NCI-H1930 (cell line): Measurements from ENCODE around the gene ZFP1.
A peak's percentile ranks its signal among the peaks of the same experiment; 100 is the strongest.

ENCODE experiments used
- DNase-seq, 2 experiments: peaks; one replicate each; lab custom pipeline; 2025; lab: John Stamatoyannopoulos, UW

Gene ZFP1

DNA sequence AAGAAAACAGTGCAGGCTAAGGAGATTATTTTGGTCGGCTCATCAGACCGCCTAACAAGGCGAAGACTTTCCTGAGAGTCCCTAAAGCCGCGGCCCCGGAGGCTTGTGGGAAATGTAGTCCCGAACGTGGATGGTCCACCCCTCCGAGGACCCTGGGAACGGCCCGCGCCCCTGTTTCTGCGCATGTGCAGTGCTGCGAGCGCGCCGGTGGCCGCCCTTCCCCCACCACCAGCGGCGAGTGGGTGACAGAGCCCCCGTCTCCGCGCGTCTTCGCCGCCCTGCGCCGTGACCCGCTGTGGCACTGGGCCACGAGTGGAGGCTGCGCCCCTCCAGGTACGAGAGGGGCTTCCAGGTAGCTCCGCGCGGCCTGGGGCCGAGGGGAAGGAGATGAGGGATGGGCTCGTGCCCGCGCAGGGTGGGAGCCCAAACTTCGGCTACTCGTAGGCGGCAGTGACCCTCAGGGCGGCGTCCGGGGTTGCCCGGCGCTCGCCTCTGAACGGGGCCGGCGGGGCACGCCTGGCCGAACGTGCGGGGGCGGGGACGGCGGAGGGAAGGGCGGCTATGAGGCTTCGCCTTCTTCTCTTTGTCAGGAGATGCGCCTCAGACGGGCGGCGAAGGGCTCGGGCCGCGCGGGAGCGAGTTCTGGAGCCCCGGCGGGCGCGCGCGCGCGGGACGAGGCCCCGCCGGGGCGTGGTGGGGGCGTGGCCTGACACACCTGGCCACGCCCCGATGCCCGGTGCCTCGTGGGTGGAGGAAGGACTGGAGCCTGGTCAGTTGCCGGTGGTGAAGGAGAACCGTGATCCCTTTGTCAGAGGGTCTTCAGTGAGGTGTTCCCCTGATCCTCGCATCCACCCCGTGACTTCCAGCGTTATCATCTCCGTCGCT, at the start of gene ZFP1:
TSS of gene ZFP1 (plus strand) at position 214 of the 885 bp plus-strand sequence. CDS start 4,428 bp downstream, outside the sequence.
- peak; percentile 74 to 82 for DNase-seq

DNA sequence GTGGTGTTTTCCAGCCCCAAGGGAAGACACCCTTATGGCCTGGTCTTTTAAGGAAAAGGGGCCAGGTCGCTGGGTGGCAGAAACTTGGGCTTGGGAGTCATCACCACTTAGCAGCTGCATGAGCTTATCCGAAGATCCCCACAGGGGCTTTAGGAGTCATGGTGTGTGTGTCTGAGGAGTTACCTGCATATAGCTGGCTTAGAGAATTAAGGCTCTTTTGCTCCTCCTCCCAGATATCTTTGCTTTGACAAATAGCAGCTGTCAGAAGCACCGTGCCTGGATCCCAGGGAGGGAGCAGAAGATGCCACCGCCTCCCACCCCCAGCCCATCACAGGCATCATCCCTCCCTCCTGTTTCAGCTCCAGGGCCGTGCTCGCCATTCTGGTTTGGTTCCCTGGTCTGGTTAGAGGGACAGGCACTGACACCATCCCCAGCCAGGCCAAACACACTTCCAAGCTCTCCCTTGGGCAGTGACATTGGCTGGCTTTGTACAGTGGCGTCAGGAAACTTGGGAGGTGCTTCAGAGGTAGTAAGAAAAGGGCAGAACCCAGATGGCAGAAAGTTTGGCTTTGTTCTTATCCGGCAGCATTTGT, 49.2 kb upstream of the ZFP1 start:
- no peak for DNase-seq

DNA sequence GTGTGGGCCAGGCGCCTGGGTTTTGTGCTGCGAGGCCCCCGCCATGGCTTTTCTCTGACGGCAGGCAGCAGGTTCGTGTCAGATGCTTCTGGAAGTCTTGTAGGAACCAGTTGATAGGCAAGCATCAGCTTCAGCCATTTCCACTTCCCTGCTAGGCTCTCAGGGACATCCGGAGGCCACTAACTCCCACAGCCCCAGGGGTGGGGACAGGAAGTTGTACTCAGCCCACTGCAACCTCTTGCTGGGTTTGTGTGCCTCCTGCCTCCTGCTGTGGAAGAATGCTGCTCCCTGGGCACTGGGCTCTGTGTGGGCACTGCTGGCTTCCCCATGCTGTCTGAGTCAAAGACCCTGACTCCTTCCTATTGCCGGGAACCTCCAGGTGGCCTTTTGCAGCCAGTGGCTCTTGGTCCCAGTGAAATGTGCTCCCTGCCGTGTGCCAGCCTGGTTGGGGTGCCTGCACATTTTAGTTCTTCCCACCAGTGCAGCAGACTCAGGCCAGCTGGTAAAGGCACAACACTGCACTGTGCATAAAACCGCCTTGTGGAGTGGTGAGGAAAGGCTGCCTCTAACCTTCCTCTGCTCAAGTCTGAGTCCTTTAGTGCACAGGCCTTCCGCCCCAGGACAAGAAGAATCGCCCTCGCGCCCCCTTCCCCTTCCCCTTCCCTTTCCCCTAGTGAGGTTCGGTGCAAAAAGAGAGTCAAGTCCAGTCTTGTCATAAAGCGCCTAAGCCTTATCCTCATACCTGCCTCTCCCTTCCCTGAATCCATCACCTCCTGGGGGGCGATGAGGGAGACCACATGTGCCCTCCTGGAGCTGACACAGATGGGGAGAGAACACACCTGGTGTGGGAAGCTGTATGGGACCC, 48.4 kb upstream of the ZFP1 start:
- no peak for DNase-seq

DNA sequence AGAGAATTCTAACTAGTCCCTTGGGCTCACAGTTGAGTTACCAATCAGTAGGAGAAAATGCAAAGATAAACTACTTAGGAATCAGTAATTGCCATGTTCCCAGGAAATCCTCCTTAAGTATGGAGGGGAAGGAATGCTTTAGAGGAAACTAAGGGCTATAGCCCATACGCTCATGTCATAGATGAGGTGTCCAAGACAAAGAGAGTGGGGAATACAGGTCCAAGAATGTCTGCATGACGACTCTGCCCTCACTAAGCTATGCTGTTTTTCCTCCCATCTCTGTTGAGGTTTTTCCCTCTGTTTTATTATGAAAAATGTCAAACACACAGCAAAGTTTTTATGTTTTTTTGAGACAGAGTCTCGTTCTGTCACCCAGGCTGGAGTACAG, 47.7 kb upstream of the ZFP1 start:
- DNase-seq = no peak

DNA sequence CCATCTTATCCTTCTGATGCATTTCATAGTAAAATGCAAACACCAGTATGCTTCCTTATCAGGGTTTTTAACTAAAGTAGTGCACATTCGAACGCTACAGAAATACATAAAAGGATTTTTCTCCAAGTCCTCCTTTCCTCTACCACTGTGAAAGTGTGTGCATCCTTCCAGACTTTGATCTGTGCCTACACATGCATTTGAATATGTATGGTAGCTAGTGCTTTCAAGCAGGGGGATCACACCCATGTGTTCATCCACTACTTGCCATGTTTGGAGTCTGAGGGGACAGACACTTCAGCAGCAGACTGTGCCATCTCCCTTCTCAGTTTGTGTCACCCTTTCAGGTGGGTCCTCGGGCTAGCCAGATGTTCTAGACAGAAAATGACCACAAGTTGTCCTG, 46.7 kb upstream of the ZFP1 start:
- DNase-seq = no peak

DNA sequence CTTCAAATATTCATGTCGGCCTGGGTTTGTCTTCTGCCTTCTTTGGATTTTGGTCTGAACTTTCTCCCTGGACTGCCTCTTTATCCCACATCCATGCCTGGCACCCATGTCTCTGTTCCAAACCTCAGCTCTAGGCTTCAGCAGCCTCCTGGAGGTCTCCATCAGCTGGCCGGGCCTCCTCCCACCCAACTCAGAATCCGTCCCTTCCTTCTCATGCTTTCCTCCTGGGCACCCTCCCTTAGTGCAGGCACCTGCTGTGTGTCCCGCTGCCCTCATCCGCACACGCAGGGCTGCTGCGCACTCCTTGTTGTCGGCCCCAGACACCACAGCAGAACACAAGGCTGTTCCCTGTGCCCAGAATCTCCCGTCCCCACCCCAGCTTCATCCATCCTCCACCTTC, 45.7 kb upstream of the ZFP1 start:
- no peak for DNase-seq

DNA sequence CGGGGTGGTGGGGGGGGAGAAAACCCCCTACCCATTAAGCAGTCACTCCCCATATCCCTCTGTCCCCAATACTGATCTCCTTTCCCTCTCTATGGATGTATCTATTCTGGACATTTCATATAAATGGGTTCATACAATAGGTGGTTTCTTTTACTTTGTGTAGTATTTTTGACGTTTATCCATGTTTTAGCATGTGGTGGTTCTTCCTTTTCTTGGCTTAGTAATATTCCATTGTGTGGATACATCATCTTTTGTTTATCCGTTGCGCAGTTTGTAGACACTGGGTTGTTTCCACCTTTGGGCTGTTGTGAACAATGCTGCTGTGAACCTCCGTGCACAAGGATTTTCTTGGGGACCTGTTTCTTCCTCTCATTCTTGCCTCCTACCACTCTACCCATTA, 44.3 kb upstream of the ZFP1 start:
- no peak for DNase-seq

DNA sequence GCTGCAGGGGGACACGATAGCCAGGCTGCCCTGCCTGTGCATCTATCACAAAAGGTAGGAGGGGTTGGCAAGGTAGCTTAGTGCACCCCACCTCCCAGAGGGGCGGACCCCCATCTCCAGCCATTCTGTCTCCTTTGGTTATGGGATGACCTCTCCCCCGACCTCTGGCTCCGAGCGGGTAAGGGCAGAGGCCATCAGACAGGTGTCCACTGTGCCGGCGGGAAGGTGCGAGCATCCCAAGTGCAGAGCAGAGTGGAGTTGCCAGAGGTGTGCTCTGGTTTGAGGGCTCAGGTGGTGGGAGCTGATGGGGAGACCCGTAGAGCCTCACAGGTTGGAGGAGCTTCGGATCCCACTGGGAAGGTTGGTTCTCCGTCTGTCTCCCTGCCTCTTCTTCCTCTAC, 43.5 kb upstream of the ZFP1 start:
- DNase-seq = no peak

DNA sequence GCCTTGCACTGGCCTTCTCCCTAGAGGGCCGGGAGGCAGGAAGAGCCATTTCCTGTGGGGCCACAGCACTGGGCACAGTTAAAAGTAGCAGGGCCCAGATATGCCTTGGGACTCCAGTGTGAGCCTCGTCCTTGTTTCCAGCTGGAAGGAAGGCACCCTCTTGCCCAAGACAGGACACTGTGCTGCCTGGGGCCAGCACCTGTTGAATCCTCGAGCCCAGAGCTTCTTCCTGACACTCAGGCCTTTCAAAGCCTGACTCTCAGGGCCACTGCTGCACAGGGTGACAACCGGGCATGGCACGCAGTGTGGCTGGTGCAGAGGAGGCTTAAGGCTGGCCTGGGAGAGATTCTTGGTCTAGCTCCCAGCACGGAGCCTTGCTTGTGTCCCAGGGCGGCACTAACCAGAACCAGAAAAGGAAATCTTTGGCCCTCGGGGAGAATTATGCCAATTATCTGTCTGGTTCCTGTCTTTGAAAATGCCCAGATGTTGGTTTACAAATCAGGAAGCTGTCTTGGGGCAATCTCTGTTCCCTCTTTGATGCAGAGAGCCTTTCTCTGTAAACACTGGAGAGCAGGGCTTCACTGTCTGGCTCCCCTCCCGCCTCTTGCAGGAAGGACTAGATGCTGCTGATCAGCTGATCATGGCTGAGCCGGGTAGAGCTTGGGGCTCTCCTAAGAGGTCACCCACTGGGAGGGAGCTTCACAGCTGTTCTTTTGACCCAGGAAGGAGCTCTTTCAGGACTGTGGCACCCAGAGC, 42.8 kb upstream of the ZFP1 start:
- DNase-seq = no peak

DNA sequence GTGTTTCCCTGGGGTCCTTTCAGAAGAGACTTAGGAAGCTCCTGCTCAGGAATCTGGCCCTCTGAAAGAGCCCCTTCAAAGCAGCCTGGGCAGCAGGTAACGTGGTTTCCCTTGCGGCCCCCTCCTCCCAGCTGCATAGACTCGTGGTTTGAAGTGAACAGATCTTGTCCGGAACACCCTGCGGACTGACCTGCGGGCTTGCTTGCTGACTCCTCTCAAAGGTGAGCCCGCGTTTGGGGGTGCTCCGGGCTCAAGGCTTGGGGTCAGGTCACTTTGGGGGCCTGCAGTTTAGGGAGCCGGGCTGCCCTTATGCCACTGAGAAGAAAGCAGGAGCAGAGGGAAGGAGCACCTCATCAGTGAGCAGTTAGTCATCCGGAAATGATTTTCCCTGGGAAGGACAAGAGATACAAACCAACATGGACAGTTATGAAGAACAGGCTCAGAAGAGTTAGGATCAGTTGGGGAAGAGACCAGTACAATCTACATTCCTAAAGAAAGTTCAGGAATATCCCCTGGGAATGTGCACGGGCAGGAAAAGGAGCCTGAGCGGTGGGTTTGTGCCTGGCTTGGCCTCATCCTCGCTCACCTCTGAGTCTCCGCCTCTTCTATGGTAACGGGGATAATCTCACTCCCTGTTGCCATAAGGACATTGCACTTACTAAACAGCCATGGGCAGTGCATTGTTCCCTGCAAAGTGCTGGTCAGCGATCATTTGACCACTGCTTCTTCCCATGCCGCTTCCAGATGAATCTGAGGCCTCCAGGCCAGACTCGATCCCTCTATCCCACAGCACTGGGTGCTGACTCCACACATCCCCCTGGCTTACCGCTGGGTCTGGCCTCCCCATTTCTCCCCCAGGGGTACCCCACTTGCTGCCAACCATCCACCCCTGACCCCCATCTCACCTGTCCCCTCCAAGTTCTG, 41.7 kb upstream of the ZFP1 start:
- no peak for DNase-seq

DNA sequence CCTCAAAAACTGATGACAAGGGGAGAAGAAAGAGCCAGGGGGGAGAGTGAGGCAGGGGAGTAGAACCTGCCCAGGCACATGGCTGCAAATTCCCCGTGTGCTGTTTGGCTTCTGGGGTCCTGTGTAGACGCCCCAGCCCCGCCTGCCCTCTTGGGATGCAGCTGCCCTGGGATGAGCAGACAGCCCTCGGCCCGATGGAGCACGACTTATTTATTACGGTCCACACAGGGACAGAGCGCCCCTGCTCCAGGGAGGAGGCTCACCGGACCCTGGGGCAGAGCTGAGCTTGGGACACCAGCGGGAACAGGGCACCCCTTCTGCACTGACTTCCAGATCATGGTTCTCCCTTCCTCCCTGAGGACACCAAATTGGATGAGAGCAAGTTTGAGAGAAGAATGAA, 40.8 kb upstream of the ZFP1 start:
- DNase-seq = no peak

DNA sequence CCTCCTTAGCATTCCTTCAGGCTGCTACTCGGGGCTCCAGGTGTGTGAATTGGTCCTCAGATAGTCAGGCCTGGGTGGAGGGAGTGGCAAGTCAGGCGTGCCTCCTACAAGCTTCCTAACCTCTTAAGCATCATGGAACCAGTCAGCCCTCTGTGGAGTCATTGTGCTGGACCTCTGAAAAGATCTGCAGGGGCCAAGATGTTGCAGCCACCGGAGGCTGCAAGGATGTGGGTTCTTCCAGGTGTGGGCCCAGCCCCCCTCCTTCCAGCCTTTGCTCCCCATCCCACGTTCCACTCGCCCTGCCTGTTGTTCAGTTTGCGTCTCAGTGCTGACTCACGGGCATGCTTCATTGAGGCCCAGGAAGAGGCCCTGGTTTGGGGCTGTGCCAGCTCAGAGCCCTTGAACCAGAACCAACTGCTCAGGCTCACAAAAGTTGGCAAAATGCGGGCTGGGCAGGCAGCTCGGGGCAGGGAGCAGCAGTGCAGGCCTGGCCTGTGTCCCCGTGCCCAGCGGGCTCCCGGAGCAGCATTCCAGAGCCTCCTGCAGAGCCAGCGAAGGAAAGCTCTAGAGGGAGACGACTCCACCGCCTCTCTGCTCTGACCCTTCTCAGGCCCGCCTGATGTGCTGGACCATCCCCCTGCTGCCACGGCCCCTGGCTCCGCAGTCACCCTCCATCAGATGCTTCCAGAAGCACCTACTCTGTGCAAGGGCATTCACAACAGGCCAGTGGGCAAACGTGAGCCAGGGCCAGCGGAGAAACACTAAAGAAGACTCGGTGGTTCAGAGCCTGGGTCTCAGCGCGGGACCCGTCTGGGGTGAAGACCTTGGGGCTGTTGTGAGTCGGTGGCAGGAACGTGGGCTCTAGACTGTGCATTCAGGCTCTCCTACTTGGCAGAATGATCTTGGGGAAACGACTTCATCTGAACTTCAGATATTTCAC, 39.3 kb upstream of the ZFP1 start:
- DNase-seq = no peak

DNA sequence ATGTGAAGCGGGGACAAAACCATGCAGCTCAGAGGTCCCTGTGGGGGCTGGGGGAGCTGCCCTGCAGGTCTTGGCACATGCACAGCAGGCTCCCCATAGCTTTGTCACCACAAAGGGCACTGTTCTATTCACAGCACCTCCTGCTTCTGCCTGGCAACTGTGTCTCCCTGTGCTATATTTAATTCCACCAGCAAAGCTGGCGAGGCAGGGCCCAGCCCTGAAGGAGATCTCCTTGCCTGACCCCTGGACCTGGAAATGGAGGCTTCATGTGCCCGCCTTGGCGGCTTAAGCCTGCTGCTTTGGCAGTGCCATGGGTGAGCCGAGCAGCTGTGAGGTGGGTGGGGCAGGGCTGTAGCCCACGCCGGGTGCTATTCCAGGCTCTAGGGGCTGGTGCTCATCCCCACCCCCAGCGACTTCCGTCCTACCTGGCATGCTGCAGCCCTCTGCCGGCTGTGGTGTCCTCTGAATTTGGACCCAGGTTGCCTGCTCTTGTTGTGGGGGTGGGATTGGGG, 38.5 kb upstream of the ZFP1 start:
- no peak for DNase-seq

DNA sequence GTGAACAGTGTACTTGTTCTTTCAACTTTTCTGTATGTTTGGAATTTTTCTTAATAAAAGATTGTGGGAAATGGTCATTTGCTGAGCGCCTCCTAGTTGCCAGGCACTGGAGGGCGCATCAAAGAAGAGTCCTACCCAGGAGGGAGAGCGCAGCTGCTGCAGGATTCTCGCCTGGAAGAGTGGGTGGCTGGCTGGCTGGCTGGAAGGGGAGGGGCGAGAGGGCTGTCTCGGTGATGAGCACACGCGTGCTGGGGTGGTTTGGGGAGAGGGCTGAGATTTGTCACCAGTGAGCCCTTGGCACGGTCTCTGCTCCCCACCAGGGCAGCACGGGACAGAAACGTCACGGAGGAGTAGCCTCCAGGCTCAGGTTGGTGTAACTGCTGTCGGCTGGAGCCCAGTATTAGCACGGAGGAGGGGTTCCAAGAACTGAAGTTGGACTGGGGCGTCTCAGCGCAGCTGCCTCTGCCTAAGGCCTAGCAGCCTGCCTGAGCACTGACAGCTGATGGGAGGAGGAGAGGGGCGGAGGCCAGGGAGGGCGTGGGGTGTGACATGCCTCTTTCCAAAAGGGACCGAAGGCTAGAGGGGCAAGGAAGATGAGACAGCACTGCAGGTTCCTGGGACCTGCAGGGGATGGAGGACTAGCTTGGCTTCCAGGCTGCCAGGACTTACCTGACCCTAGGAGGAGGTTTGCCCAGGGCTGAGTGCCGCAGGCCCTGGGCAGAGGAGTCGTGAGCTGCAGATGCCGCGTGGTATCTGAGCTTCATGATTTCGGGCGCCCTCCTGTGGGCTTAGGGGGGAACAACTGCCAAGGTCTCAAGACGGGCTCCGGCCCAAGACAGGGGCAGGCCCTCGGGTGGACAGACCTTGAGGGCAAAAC, 37.4 kb upstream of the ZFP1 start:
- DNase-seq = peak; percentile 43 to 60

DNA sequence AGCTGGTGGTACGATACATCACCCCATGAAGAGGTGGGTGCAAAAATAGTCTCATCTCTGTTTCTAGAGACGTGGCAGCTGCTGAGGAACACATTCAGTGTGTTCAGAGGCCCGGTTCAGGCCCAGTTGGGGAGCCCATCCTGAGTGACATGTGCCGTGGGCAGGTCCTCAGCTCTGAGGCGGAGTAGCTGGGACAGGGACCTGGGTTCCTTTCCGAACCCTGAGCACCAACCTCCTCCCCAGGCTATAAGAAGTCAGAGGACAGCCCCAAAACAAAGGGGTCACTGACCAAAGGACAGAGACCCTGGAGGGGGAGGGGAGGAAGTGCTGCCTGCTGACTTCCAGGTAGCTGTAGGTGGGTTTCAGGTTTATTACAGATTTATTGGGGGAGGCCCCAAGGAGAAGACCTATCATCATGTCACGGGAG, 36.8 kb upstream of the ZFP1 start:
- DNase-seq = no peak

DNA sequence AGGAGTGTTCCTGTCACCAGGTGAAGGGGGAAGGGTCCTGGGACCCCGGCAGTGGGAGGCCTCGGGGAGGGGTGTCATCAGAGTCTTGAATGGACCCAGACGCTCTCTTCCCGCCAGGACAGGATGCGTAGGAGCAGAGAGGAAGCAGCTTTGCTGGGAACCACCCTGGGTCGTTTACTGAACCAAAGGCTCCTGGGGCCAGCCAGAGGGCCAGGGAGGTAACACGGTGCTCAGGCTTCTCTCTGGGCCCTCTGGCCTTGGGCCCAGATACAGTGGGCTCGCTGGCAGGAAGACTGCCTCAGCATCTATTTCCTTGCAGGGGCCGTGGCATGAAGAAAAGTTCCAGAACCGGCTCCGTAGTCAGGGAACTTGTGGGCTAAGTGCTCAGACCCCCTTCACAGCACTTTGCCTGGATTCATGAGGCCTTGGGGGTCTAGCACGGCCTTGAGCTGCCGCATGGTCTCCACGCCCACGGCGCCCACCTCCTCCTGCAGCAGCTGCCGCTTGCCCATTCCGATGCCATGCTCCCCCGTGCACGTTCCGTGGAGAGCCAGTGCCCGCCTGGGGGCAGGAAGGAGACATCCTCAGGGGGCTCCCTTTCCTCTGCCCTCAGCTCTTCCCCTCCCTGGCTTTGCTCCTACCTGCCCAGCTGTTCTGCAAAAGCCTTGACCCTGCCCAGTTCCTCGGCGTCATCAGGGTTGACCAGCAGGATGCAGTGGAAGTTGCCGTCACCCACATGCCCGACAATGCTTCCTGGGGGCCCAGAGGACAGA, 36.2 kb upstream of the ZFP1 start:
- no peak for DNase-seq

DNA sequence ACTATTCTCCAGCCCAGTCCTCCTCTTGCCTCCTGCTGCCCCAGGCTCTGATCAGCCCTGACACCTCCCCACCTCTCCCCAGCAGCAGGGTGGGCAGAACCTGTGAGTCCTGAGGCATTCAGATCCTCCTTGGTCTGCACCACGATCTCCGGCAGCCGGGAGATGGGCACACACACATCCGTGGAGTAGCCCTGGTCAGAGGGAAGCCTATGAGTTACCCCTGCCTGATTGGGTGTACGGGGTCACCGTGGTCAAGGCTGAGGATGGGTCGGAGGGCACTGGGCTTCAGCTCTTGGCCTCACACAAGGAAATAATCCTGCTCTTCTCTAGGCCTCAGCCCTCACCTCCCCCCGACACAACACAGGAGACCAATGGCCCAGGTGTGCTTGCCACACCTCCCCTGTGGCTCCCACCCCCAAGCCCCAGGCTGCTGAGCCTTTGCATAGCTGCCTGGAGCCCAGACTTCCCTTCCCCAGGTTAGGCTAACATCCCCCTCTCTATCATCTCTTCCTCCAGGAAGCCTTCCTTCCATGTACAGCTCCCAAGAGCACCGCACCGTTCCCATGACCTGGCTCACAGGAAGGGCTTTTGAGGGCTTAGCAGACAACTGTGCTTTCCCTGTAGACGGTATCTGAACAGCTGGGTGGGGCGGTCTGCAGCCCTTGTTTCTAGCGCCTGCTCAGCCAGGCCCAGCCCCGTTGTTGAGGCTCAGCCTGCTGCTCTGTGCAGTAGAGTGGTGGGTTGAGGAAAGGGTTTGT, 35.4 kb upstream of the ZFP1 start:
- no peak for DNase-seq
